Bronchial epithelial cell (primary cell): ENCODE results near the gene CELF5. TPM values are rescaled to one million over a fixed set of nuclear protein-coding genes. Genes with fewer than 3 reads are reported as not detected.
"Not testable (repeated sequence)": the region's sequence is repeated elsewhere in the genome, so short reads cannot be mapped to it uniquely, and the experiment has no call there.

Source experiments
- DNase-seq: peaks from one replicate; pipeline ENCODE4 v3.0.0-alpha.2; 2010; ENCODE audit warnings: low read depth
- FAIRE-seq: peaks from 2 replicates; lab custom pipeline; 2011; peaks lifted over from hg19 to GRCh38; lab: Jason Lieb, UNC
- H3K27me3 ChIP-seq: 2 replicates; pipeline ENCODE4 v1.5.1; 2011; ENCODE audit warnings: low read length; ENCODE audit not compliant: control insufficient read depth, insufficient read depth
- H3K36me3 ChIP-seq: 2 replicates; pipeline ENCODE4 v1.5.1; 2011; ENCODE audit warnings: low read length; ENCODE audit not compliant: control insufficient read depth, insufficient read depth
- H3K4me3 ChIP-seq: 2 replicates; pipeline ENCODE4 v1.5.1; 2011; ENCODE audit warnings: mild to moderate bottlenecking, low read depth, low read length, control low read depth
- CTCF ChIP-seq: IDR thresholded peaks from 2 replicates; pipeline ENCODE4 v1.5.1; 2011; ENCODE audit warnings: mild to moderate bottlenecking, moderate library complexity, low read length, control low read depth, inconsistent platforms; ENCODE audit not compliant: insufficient read depth, severe bottlenecking
- total RNA-seq: library from RNA; depleted of rRNA; stranded (reverse); fragments of >200 nt; gene quantifications from 2 replicates; pipeline ENCODE4 v1.2.1, GENCODE V29; 2014

Gene CELF5
- total RNA-seq, 1 donor from 2014 or later = not detected

DNA sequence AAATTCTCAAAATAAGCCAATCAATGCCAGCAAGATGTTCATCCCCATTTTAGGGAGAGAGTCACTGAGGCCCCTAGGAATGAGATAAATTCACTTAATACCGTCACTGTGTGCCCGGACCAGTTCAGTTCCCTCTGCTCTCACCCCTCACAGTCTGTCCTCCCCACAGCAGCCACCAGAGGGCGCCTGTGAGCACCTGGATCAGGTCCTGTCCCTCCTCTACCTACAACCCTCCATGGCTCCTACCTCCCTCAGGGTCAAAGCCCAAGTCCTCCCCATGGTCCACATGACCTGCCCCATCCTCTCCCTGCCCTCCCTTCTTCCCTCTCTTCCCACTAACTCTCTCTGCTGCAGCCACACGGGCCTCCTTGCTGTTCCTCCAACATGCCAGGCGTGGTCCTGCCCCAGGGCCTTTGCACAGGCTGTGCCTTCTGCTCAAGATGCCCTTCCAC lies 100.0 kb downstream of the CELF5 start:
- Histone ChIP-seq H3K4me3 (no peak overlapping the region), H3K36me3 (no peaks in the 10 kb centered on the region), H3K27me3 (no peaks in the 10 kb centered on the region)
- FAIRE-seq (no peak), DNase-seq (no peak)
- peak; percentile 82 for TF ChIP-seq CTCF

- no peak for FAIRE-seq
- Histone ChIP-seq H3K27me3 (no peaks in the 10 kb centered on the region), H3K36me3 (no peaks in the 10 kb centered on the region), H3K4me3 (no peak overlapping the region)
- no peak for TF ChIP-seq CTCF
- DNase-seq = no peak
Observed at GRCh38 chr19:3325451-3325850, 101.0 kb downstream of the CELF5 start.

DNA sequence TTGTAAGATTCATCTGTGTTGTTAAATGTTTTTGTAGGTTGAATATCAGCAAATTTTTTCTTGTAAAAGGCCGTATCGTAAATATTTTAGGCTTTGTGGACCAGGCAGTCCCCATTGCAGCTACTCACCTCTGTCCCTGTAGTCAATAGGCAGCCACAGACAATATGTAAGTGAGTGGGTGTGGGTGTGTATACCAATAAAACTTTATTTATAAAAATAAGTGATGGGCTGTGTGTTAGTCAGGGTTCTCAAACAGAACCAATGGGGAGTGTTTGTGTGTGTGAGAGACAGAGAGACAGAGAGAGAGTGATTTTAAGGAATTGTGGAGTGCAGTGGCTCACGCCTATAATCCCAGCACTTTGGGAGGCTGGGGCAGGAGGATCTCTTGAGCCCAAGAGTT lies 104.3 kb downstream of the CELF5 start:
- no peaks in the 10 kb centered on the region for H3K27me3 ChIP-seq
- no peak for TF ChIP-seq CTCF
- DNase-seq (no peak), FAIRE-seq (no peak)
- no peaks in the 10 kb centered on the region for H3K36me3 ChIP-seq
- H3K4me3 ChIP-seq = no peak overlapping the region

DNA sequence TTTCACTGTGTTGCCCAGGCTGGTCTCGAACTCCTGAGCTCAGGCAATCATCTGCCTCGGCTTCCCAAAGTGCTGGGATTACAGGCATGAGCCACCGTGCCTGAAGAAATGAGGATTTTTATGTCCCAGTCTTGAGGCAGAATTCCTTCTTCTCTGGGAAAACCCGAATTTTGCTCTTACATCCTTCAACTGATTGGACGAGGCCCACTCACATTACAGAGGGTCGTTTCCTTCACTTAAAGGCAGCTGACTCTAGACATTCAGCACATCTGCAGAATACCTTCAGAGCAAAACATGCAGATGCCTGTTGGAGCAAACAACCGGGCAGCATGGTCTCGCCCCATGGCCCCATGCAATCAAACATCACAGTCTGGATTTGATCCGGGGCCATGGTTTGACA lies 105.6 kb downstream of the CELF5 start:
- Histone ChIP-seq H3K36me3 (no peaks in the 10 kb centered on the region), H3K4me3 (no peak overlapping the region), H3K27me3 (no peaks in the 10 kb centered on the region)
- no peak for DNase-seq
- TF ChIP-seq CTCF = no peak
- no peak for FAIRE-seq

- DNase-seq, FAIRE-seq, H3K4me3 ChIP-seq: not testable (repeated sequence)
Observed at GRCh38 chr19:3332232-3332631, 107.8 kb downstream of the CELF5 start.

GRCh38 chr19:3333020-3333583 lies 108.6 kb downstream of the CELF5 start:
- Histone ChIP-seq H3K36me3 (no peaks in the 10 kb centered on the region), H3K27me3 (no peaks in the 10 kb centered on the region), H3K4me3 (no peak overlapping the region)
- no peak for TF ChIP-seq CTCF
- FAIRE-seq (no peak), DNase-seq (no peak)

More at GRCh38 chr19:3332232-3332631, 107.8 kb downstream of the CELF5 start:
- H3K36me3 ChIP-seq, H3K27me3 ChIP-seq: not testable (repeated sequence)
